HFF-Myc (cell line): Measurements from ENCODE around the gene HK1.

Source experiments
- DNase-seq: peaks from one replicate; pipeline ENCODE4 v3.0.0-alpha.2; 2011; ENCODE audit warnings: low read depth; ENCODE audit errors: extremely low read depth
- H3K4me3 ChIP-seq: replicated peaks from 2 replicates; pipeline ENCODE4 v1.5.1; 2011; ENCODE audit warnings: low read depth, mild to moderate bottlenecking, control low read depth, low read length
- TF ChIP-seq, protein P1 (sequence below): IDR thresholded peaks from 2 replicates; pipeline ENCODE4 v1.5.1; 2012; ENCODE audit warnings: mild to moderate bottlenecking, low read depth, low read length, control low read depth; ENCODE audit errors: missing control alignments

Gene HK1

DNA sequence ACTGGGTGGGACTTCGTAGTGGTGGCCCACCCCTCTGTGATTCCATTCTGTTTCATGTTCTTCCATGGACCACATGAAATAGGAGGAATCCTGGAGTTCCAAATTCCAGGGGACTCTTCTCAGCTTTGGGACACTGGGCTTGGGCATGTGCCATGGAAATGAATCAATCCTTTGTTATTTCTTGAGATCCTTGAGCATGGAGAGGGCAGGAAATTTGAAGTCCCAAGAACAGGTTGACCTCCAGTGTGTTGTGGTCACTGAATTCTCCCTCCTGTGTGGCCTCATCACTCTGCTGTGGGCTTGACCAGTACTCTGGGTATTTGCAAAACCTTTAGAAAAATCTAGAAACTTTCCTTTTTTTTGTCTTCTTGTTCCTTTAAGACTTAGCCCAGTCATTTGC, 115.7 kb downstream of the HK1 start:
- no peak for DNase-seq
- TF ChIP-seq, protein P1, sequence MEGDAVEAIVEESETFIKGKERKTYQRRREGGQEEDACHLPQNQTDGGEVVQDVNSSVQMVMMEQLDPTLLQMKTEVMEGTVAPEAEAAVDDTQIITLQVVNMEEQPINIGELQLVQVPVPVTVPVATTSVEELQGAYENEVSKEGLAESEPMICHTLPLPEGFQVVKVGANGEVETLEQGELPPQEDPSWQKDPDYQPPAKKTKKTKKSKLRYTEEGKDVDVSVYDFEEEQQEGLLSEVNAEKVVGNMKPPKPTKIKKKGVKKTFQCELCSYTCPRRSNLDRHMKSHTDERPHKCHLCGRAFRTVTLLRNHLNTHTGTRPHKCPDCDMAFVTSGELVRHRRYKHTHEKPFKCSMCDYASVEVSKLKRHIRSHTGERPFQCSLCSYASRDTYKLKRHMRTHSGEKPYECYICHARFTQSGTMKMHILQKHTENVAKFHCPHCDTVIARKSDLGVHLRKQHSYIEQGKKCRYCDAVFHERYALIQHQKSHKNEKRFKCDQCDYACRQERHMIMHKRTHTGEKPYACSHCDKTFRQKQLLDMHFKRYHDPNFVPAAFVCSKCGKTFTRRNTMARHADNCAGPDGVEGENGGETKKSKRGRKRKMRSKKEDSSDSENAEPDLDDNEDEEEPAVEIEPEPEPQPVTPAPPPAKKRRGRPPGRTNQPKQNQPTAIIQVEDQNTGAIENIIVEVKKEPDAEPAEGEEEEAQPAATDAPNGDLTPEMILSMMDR = no peak
- H3K4me3 ChIP-seq = no peak overlapping the region

DNA sequence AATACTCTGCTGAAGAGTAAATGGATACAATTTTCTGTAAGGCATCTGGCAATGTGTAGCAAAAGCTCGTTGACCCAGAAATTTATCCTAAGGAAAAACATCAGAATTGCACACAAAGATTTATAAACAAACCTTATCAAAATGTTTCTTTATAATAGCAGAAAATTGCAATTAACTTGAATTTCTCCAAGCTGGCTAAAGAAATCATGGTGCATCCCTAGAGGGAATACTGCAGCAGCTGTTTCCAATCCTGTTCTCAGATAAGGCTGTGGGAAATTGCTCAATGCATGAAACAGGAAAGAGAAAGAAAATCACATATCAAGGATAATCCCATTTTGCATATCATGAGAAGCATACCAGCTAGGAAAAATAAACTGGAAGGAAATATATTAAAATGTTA, 119.7 kb downstream of the HK1 start:
- no peak overlapping the region for H3K4me3 ChIP-seq
- no peak for DNase-seq
- TF ChIP-seq, protein P1 = no peak

DNA sequence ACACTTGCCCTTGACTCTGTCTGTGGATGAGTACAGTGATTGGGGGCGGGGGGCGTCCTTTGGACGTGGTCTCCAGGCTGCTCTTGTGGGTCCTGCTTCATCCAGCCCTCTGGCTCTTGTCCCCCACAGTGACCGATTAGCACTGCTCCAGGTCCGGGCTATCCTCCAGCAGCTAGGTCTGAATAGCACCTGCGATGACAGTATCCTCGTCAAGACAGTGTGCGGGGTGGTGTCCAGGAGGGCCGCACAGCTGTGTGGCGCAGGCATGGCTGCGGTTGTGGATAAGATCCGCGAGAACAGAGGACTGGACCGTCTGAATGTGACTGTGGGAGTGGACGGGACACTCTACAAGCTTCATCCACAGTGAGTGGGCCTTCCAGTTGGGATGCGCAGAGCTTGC, 120.2 kb downstream of the HK1 start:
- H3K4me3 ChIP-seq = no peak overlapping the region
- TF ChIP-seq, protein P1 = no peak
- no peak for DNase-seq

DNA sequence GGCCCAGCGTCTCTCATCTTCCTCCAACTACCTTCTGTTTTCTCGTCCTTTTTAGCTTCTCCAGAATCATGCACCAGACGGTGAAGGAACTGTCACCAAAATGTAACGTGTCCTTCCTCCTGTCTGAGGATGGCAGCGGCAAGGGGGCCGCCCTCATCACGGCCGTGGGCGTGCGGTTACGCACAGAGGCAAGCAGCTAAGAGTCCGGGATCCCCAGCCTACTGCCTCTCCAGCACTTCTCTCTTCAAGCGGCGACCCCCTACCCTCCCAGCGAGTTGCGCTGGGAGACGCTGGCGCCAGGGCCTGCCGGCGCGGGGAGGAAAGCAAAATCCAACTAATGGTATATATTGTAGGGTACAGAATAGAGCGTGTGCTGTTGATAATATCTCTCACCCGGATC, 122.6 kb downstream of the HK1 start:
- no peak overlapping the region for H3K4me3 ChIP-seq
- TF ChIP-seq, protein P1 = no peak
- DNase-seq = no peak

DNA sequence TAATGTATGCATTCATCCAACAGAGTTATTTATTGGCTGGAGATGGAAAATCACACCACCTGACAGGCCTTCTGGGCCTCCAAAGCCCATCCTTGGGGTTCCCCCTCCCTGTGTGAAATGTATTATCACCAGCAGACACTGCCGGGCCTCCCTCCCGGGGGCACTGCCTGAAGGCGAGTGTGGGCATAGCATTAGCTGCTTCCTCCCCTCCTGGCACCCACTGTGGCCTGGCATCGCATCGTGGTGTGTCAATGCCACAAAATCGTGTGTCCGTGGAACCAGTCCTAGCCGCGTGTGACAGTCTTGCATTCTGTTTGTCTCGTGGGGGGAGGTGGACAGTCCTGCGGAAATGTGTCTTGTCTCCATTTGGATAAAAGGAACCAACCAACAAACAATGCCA, 123.1 kb downstream of the HK1 start:
- TF ChIP-seq, protein P1 = no peak
- DNase-seq = no peak
- no peak overlapping the region for H3K4me3 ChIP-seq

DNA sequence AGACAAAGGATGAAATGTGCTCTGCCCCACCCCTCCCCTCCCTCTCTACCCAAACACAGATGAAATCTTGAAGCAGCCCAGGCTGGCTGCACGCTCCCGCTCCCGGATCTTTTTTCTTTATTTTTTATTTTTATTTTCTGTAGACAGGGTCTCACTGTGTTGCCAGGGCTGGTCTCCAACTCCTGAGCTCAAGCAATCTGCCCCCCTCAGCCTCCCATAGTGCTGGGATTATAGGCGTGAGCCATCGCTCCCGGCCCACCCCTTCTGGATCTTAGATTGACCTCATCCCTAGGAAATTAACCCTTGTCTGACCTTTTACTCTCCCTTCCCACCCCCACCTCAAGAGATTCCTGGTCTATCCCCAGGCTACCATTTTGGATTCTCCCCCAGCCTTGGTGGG, 124.1 kb downstream of the HK1 start:
- TF ChIP-seq, protein P1 = no peak
- DNase-seq = no peak
- H3K4me3 ChIP-seq = no peak overlapping the region

DNA sequence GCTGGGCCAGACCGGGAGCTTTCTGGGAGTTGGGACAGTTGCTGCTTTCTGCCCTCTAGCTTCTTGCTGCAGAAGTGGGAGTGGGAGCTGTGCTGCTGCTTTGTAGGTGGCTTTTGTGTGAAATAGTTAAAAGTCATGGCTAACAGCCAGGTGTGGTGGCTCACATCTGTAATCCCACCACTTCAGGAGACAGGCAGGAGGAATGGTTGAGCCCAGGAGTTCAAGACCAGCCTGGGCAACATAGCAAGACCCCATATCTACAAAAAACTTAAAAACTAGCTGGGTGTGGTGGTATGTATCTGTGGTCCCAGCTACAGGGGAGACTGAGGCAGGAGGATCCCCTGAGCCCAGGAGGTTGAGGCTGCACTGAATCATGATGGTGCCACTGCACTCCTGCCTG, 124.8 kb downstream of the HK1 start:
- H3K4me3 ChIP-seq = no peak overlapping the region
- TF ChIP-seq, protein P1 = no peak
- DNase-seq = no peak
